C4-2B (cell line): ENCODE measurements around the gene ZFP91.
"Not testable (repeated sequence)": the region's sequence is repeated elsewhere in the genome, so short reads cannot be mapped to it uniquely, and the experiment has no call there.

Source experiments
- ZFX ChIP-seq: fragments of 450-650 bp; IDR thresholded peaks from 2 replicates; pipeline ENCODE4 v1.6.1; 2017
- TF ChIP-seq, protein P1 (sequence below): fragments of 450-650 bp; conservative IDR thresholded peaks from 2 replicates; pipeline ENCODE4 v1.5.1; 2017; ENCODE audit warnings: mild to moderate bottlenecking

DNA sequence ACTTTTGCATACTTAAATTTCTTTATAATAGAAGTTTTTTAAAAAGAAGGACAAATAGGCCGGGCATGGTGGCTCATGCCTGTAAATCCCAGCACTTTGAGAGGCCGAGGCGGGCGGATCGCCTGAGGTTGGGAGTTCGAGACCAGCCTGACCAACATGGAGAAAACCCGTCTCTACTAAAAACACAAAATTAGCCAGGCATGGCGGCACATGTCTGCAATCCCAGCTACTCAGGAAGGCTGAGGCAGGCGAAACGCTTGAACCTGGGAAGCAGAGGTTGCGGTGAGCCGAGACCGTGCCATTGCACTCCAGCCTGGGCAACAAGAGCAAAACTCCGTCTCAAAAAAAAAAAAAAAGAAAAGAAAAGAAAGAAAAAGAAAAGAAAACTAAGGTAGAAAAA, 6.0 kb upstream of the ZFP91 start:
- TF ChIP-seq, protein P1, sequence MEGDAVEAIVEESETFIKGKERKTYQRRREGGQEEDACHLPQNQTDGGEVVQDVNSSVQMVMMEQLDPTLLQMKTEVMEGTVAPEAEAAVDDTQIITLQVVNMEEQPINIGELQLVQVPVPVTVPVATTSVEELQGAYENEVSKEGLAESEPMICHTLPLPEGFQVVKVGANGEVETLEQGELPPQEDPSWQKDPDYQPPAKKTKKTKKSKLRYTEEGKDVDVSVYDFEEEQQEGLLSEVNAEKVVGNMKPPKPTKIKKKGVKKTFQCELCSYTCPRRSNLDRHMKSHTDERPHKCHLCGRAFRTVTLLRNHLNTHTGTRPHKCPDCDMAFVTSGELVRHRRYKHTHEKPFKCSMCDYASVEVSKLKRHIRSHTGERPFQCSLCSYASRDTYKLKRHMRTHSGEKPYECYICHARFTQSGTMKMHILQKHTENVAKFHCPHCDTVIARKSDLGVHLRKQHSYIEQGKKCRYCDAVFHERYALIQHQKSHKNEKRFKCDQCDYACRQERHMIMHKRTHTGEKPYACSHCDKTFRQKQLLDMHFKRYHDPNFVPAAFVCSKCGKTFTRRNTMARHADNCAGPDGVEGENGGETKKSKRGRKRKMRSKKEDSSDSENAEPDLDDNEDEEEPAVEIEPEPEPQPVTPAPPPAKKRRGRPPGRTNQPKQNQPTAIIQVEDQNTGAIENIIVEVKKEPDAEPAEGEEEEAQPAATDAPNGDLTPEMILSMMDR: not testable (repeated sequence)
- TF ChIP-seq ZFX: not testable (repeated sequence)
